Skeletal muscle satellite cell (primary cell): ENCODE results near the gene RNF112. TPM values are rescaled to one million over a fixed set of nuclear protein-coding genes. Genes with fewer than 3 reads are reported as not detected.
"Not testable (repeated sequence)": the region's sequence is repeated elsewhere in the genome, so short reads cannot be mapped to it uniquely, and the experiment has no call there.

Experiments
- H3K27me3 ChIP-seq: 2 replicates; pipeline ENCODE4 v1.7.0; 2013; ENCODE audit warnings: low read length; ENCODE audit not compliant: control insufficient read depth, insufficient read depth
- H3K36me3 ChIP-seq: 2 replicates; pipeline ENCODE4 v1.7.0; 2013; ENCODE audit warnings: mild to moderate bottlenecking, control low read depth, low read length; ENCODE audit not compliant: insufficient read depth
- H3K4me1 ChIP-seq: 2 replicates; pipeline ENCODE4 v1.7.0; 2013; ENCODE audit warnings: low read length; ENCODE audit not compliant: control insufficient read depth, insufficient read depth
- H3K4me2 ChIP-seq: 2 replicates; pipeline ENCODE4 v1.7.0; 2013; ENCODE audit warnings: mild to moderate bottlenecking, low read length
- H3K4me3 ChIP-seq: 2 replicates; pipeline ENCODE4 v1.7.0; 2013; ENCODE audit warnings: low read length
- H3K9ac ChIP-seq: 2 replicates; pipeline ENCODE4 v1.7.0; 2013; ENCODE audit warnings: mild to moderate bottlenecking, low read depth, low read length, moderate library complexity
- H3K9me3 ChIP-seq: replicated peaks from 2 replicates; pipeline ENCODE4 v1.7.0; 2013; ENCODE audit warnings: mild to moderate bottlenecking, control low read depth, low read length
- small RNA-seq: library from RNA; depleted of rRNA; stranded (forward); fragments of <200 nt; gene quantifications from one replicate; pipeline ENCODE3, GENCODE V24; 2012

RNF112 gene

DNA sequence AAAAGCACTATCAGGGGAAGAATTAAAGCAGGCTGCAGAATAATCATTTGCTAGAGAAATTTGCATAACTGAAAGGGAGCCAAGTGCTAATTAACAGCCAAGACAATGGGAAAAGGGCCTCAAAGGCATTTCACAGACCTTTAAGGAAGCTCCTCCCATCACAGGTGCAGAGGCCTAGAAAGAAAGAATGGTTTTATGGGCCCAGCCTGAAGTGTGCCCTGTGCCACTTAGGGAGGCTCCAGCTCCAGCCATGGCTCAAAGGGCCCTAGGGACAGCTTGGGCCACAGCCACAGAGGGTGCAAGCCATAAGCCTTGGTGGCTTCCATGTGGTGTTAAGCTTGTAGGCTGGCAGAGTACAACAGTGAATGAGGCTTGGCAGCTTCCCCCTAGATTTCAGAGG lies 50.1 kb downstream of the RNF112 start:
- Histone ChIP-seq H3K9me3 (no peaks in the 10 kb centered on the region), H3K4me2 (no peak overlapping the region), H3K36me3 (no peaks in the 10 kb centered on the region), H3K4me3 (no peak overlapping the region), H3K27me3 (peaks cover 60% of the 10 kb centered on the region), H3K4me1 (no peaks in the 10 kb centered on the region), H3K9ac (no peak overlapping the region)

DNA sequence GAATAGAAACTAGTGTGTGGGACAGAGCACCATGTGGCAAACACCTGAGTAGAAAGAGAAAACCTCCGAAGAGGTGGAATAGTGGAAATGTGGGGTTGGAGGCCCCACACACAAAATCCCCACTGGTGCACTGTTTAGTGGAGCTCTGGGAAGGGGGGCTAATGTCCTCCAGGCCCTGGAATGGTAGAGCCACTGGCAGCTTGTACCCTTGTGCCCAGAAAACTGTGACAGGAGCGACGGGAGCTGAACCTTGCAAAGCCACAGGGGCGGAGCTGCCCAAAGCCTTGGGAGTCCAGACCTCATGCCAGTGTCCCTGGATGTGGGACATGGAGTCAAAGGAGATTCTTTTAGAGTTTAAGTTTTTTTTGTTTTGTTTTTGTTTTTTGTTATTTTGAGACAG lies 50.6 kb downstream of the RNF112 start:
- H3K27me3 ChIP-seq, result peaks cover 56% of the 10 kb centered on the region
- H3K4me2 ChIP-seq, result no peak overlapping the region
- H3K4me3 ChIP-seq, result no peak overlapping the region
- no peaks in the 10 kb centered on the region for H3K9me3 ChIP-seq
- no peaks in the 10 kb centered on the region for H3K36me3 ChIP-seq
- no peaks in the 10 kb centered on the region for H3K4me1 ChIP-seq
- H3K9ac ChIP-seq, result no peak overlapping the region

DNA sequence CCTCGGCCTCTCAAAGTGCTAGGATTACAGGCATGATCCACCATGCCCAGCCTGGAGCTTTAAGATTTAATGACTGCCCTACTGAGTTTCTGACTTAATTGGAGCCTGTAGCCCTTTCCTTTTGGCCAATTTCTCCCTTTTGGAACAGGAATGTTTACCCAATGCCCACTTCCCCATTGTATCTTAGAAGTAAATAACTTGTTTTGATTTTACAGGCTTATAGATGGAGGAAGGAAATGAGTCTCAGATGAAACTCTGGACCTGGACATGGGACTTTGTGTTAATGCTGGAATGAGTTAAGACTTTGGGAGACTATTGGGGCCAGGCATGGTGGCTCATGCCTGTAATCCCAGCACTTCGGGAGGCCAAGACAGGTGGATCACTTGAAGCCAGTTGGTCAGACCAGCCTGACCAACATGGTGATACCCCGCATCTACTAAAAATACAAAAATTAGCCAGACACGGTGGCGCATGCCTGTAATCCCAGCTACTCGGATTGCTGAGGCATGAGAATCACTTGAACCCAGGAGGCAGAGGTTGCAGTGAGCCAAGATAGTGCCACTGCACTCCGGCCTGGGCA lies 51.5 kb downstream of the RNF112 start:
- not testable (repeated sequence) for H3K4me2 ChIP-seq, H3K4me3 ChIP-seq, H3K9ac ChIP-seq, H3K4me1 ChIP-seq, H3K9me3 ChIP-seq, H3K36me3 ChIP-seq
- H3K27me3 ChIP-seq, result peaks cover 55% of the 10 kb centered on the region

DNA sequence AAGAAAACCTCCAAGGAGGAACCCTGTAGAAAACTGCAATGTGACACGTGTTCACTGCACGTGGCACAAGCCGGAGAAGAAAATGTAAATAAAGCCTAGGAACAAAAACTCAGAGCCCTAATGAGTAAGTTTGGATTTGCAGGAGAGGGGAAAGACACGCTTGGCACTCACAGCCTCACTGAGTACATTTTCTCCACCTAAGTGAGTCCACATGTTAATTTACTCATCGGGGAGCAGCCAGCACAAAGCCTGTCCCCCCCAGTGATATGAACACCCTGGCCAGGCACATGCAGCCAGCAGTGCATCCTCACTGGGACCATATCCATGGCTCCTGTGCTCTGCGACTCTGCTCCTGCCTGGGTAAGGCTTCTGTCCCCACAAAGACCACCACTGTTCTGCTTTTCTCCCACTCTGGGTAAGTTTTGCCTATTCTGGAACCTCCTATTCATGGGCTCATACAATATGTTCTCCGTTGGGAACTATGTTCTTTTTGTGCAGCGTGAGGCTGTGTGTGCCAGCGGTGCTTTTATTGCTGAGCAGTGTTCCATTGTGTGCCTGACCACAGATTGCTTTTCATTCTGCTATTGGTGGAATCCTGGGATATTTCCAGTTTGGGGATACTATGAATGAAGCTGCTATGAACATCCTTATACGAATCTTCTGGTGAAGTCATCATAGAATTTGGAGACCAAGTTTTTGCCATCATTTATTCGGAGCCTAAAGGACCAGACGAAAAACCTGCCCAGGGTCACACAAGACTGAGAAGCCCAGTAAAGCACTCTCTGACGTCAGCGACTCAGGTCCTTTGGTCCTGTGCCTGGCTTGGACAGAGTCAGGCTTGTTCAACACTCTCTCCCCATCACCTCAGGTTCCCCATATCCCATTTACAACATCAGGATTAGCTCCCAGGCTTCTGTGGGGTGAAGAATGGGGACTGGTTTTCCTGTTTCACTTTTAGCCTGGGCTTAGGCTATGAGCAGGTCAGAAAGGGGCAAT lies 53.3 kb downstream of the RNF112 start:
- H3K9me3 ChIP-seq, result no peaks in the 10 kb centered on the region
- H3K4me3 ChIP-seq, result no peak overlapping the region
- H3K36me3 ChIP-seq, result no peaks in the 10 kb centered on the region
- no peak overlapping the region for H3K9ac ChIP-seq
- no peaks in the 10 kb centered on the region for H3K4me1 ChIP-seq
- no peak overlapping the region for H3K4me2 ChIP-seq
- peaks cover 48% of the 10 kb centered on the region for H3K27me3 ChIP-seq

Small RNAs within 50 kb of the gene (small RNA-seq; reads per million reads assigned to genes)
- not detected for gene RF00537
